Spleen (tissue), 7 donors: ENCODE measurements around the gene MAPK11.

Experiments used
- CTCF ChIP-seq, 11 experiments: fragments of 200-600 bp in 7 of 11; fragments of 450-650 bp in 4 of 11; sonication (generic) in 4 of 11; IDR thresholded peaks in 8 of 11; conservative IDR thresholded peaks in 3 of 11; 1 replicate in 7 of 11; 2 replicates in 4 of 11; pipeline versions ENCODE4 v1.4.0 to v1.8.0; 2016 to 2021; ENCODE audit warnings: antibody characterized with exemption in 11 of 11, inconsistent platforms in 4 of 11, mild to moderate bottlenecking in 1 of 11
- POLR2A ChIP-seq, 3 donors: fragments of 450-650 bp; IDR thresholded peaks; one replicate each; pipeline ENCODE4 v1.5.1; 2017; ENCODE audit warnings: antibody characterized with exemption in 3 of 3, mild to moderate bottlenecking in 1 of 3
- donor health status: DM: no; HTN: no; CAD: no; lungs with moderate emphysema.
- donor health status: DM: no; HTN: no; CAD: no.
- donor health status: DM: no; HTN: no; CAD: no.

GRCh38 chr22:50274771-50275170 lies 4.6 kb upstream of the MAPK11 start:
- TF ChIP-seq CTCF (IDR thresholded peaks at IDR 0.05 in 8 of 11, conservative IDR thresholded peaks at IDR 0.05 in 3 of 11): no peak
- no peak for TF ChIP-seq POLR2A (IDR thresholded peaks at IDR 0.05)
